HG03469 (cell line): ENCODE measurements around the gene AKIRIN1.
"Not testable (repeated sequence)": the region's sequence is repeated elsewhere in the genome, so short reads cannot be mapped to it uniquely, and the experiment has no call there.

Experiments used
- ATAC-seq: cut with Tn5 transposase; IDR thresholded peaks from one replicate; pipeline ENCODE4 v1.9.1; 2021; ENCODE audit warnings: mild to moderate bottlenecking, moderate library complexity, moderate number of reproducible peaks; ENCODE audit not compliant: unreplicated experiment

Gene AKIRIN1, protein sequence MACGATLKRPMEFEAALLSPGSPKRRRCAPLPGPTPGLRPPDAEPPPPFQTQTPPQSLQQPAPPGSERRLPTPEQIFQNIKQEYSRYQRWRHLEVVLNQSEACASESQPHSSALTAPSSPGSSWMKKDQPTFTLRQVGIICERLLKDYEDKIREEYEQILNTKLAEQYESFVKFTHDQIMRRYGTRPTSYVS

DNA sequence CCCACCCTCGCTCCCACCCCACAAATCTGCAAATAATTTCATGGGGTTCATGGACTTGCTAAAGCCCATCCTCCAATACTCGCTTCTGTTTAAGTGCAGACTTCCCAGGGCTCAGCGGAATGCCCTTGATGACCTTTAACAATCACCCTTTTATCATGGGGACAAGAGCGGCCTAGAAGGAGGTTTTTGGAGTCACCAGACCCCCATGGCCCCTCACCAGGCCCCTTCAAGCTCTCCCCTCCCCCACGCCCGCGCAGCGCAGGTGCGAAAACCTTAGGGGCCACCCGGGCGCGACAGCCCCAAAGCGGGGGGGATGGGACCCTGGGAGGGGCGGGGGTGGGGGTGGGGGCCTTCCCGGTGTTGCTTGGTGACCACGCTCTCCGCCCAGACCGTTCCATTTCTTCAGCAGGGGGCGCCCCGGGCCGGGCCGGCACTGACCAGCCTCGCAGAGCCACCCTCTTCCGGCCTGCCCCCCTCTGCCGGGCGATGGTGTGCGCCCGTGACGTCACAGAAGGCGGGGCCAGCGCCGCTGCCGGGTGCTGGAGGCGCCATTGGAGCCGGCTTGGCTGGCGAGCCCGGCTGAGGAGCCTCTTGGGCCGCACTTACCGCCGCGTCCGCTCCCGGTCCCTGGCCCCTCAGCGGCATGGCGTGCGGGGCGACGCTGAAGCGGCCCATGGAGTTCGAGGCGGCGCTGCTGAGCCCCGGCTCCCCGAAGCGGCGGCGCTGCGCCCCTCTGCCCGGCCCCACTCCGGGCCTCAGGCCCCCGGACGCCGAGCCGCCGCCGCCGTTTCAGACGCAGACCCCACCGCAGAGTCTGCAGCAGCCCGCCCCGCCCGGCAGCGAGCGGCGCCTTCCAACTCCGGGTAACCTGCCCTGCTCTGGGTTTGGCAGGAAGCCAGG lies at the start of gene AKIRIN1:
AKIRIN1 (plus strand) TSS at position 539 of the 900 bp plus-strand sequence; CDS start at position 644, 105 bp downstream.
- ATAC-seq, result peak; percentile 81

DNA sequence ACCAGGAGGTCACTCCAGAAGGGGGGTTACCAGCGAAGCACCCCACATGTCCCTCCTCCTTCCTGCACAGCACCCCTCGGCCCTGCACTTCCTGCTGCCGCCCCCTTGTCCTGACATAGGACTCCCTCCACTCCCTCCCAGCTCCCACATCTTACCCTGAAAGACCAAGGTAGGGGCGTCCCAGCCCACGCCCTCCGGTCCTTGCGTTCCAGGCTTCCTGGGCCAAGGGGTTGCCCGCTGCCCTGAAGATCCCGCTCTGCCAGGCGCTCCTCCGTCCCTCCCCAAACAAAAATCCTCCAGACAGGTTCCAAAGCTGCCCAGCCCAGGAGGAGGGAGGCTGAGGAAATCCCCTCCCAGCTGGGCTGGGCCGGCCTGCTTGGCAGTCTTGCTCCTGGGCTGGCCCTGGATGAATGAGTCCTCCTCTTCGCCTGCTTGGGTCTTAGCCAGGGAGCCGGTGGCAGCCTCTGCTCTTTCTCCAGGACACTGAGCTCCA lies 49.5 kb upstream of the AKIRIN1 start, which contains the start of gene RHBDL2:
RHBDL2 (minus strand) TSS at position 304 of the 493 bp plus-strand sequence. CDS start 22,618 bp downstream, outside the sequence.
- ATAC-seq, result no peak

DNA sequence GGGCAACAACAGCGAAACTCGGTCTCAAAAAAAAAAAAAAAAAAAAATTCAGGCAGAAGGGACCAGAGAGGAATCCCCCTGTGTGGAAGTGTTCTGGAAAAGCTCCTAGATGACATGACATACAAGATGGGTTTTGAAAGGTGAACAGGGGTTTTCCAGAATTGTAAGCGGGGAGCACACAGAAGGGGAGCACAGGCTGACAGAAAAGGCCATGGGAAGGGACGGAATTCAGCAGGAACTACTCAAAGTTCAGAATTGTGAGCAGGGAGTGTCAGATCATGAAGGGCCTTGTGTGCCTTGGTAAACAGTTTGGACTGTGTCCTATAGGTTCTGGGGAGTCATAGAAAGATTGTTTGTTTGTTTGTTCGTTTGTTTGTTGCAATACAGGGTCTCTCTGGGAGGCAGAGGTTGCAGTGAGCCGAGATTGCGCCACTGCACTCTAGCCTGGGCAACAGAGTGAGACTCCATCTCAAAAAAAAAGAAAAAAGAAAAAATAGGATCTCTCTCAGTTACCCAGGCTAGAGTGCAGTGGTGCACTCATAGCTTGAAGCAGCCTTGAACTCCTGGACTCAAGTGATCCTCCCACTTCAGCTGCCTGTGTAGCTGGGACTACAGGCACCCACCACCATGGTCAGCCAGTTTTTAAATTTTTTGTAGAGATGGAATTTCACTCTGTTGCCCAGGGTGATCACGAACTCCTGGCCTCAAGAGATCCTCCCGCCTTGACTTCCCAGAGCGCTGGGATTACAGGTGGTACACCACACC lies 48.2 kb upstream of the AKIRIN1 start:
- no peak for ATAC-seq

DNA sequence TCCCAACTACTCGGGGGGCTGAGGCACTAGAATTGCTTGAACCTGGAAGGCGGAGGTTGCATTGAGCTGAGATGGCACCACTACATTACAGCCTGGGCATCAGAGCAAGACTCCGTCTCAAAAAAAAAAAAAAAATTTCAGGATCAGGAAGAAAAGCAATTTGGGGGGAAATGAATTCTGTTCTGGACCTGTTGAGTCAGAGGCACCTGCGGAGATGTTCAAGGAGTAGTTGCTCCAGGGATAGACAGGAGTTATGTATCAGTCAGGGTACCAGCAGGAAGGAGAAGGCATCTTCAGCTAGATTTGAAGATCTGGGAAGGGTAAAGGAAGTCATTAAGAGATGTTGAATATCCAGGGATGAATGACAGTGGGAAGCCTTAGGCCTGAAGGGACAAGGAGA lies 46.5 kb upstream of the AKIRIN1 start:
- ATAC-seq, result no peak

DNA sequence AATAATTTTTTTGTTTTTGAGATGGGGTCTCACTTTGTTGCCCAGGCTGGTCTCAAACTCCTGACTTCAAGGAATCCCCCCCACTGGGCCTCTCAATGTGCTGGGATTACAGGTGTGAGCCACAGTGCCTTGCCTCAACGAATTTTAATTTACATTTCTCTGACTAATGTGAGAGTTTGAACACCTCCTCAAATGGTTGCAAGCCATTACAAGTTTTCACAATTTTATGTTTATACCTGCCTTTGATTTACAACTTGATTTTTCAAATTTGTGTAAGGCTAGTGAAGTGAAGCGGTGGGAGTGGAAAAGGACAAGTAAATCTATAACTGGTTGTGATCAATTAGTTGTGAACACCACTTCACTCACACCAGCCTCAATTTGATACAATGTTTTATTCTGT lies 40.5 kb upstream of the AKIRIN1 start:
- ATAC-seq, result no peak

DNA sequence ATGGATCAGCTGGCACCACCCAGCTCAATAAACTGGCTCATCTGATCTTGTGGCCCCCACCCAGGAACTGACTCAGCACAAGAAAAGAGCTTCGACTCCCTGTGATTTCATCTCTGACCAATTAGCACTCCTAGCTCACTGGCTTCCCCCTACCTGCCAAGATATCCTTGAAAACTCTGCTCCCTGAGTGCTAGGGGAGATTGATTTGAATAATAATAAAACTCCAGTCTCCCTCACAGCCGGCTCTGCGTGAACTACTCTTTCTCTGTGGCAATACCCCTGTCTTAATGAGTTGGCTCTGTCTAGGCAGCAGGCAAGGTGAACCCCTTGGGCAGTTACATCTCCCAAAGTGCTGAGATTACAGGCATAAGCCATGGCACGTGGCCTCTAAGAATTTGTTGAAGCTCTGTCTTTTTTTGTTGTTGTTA lies 37.6 kb upstream of the AKIRIN1 start:
- no peak for ATAC-seq

DNA sequence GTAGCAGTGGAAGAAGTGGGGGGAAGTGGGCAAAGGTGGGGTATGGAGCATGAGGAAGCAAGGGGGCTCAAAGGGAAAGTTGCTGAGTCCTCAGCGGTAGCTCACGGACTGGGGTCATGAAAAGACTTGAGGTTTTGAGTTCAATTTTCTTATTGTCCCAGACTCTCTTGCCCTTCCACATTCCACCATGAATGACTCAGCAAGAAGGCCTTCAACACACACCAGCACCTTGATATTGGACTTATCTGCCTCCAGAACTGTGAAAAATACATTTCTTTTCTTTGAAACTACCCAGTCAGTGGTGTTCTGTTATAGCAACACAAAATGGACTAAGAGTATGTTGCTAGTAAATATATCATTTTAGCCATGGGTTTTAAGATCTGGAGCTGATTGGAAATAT lies 32.1 kb upstream of the AKIRIN1 start:
- no peak for ATAC-seq

DNA sequence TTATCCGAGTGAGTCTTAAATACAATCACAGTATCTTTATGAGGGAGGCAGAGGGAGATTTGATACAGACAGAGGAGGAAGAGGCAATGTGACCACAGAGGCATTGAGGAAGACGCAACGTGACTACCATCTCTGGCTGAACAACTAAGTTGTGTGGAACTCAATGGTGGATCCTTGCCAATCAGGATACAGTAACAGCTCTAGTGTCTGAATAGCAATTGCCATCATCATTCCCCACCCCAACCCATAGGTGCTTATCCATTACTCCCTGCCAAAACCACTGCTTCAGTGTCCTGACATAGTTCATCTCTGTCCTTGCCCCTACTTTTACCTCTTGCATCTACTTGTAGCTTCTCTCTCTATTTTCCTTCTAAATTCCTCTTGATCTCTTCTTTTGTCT lies 29.0 kb upstream of the AKIRIN1 start:
- no peak for ATAC-seq

DNA sequence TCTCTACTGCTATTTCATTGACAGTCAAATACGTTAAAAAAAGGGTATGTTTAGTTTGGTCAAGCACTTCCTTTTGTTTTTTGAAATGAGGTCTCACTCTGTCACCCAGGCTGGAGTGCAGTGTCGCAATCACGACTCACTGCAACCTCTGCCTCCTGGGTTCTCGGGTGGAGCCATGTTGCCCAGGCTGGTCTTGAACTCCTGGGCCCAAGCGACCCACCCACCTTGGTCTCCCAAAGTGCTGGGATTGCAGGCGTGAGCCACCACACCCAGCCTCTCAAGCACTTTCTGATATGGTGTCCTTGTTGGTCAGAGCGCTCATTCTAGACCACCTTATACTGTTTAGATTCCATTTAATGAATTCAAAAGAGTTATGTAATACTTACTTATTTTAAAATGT lies 28.5 kb upstream of the AKIRIN1 start:
- no peak for ATAC-seq

DNA sequence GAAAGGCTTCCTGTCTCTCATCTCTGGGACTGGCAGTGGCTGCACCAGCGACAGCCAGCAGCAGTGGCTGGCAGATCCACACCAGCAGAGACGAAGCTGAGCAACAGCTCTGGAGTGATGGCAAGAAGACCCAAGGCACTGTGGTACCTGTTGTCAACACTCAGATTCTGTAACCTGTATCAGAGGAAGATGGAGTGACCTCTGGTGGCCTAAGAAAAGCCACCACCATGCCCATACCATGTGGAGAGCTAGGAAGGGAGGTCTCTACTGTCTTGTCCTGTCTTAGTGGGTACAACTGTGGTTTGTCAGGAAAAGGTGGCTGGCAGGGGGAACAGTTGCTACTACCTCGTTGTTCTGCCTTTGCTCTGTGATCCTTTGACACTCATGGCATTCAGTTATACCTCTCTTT lies 26.9 kb upstream of the AKIRIN1 start:
- ATAC-seq, result no peak

DNA sequence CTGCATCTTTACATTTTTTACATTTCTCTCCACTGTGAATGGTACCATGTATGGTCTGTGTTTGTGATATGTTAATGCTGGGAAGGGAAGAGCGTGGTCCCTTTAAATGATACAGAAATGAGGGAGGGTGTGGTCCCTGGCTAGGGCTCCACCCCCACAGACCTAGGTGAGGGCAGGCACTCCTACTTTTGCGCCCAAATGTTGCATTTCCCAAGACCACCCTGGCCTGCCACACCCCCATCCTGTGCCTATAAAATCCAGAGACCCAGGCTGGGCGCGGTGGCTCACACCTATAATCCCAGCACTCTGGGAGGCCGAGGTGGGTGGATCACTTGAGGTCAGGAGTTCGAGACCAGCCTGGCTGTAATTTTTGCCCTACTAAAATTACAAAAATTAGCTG lies 17.9 kb upstream of the AKIRIN1 start:
- not testable (repeated sequence) for ATAC-seq

DNA sequence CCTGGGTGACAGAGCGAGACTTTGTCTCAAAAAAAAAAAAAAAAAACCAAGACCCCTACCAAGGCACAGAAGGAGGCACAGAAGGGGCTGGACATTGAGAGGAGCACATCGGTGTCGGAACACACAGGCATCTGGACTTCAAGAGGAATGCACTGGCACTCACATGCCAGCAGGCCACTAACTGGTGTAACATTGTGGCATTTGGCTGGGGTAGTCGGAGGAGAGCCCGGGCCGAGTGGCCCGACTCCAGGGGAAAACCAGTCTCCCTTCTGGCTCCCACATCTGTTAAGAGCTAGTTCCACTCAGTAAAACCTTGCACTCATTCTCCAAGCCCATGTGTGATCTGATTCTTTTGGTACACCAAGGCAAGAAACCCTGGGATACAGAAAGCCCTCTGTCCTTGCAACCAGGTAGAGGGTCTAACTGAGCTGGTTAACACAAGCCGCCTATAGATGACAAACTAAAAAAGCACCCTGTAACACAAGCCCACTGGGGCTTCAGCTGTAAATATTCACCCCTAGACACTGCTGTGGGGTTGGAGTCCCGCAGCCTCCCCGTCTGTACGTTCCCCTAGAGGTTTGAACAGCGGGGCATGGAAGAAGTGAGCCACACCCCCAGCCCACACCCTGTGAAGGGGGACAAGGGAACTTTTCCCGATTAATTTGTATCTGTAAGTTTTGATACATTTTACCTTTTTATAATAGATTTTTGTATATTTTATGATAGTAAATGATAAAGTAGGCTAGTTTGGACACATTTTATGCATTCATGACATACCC lies 17.2 kb upstream of the AKIRIN1 start:
- ATAC-seq, result no peak

DNA sequence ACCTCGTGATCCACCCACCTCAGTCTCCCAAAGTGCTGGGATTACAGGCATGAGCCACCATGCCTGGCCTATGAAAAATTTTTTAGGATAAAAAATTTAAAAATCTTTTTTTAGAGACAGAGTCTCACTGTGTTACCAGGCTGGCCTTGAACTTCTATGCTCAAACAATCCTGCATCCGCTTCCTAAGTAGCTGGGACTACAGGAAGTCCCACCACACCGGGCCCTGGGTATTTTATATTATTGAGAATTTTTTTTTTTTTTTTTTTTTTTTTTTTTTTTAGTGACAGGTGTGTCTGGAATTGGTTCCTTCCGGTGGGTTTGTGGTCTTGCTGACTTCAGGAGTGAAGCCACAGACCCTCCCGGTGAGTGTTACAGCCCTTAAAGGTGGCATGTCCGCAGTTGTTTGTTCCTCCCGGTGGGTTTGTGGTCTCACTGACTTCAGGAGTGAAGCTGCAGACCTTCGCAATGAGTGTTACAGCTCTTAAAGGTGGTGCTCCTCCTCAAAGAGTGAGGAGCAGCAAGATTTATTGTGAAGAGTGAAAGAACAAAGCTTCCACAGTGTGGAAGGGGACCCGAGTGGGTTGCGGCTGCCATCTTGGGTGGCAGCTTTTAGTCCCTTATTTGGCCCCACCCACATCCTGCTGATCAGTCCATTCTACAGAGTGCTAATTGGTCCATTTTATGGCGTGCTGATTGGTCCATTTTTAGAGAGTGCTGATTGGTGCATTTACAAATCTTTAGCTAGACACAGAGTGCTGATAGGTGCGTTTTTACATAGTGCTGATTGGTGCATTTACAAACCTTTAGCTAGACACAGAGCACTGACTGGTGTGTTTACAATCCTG lies 13.5 kb upstream of the AKIRIN1 start:
- ATAC-seq, result not testable (repeated sequence)

DNA sequence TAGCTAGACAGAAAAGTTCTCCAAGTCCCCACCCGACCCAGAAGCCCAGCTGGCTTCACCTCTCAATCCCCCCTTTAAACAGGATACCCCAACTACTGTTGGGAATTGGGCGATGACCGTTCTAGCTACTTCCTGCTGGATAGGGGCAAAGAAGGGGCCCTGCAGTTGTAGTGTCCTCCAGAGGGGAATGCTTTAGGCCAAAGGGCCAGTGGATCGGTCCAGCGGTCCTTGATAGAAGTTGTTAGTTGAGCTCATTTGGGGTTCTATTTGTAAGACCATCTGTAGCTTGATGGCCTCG lies 12.9 kb upstream of the AKIRIN1 start:
- ATAC-seq, result not testable (repeated sequence)

DNA sequence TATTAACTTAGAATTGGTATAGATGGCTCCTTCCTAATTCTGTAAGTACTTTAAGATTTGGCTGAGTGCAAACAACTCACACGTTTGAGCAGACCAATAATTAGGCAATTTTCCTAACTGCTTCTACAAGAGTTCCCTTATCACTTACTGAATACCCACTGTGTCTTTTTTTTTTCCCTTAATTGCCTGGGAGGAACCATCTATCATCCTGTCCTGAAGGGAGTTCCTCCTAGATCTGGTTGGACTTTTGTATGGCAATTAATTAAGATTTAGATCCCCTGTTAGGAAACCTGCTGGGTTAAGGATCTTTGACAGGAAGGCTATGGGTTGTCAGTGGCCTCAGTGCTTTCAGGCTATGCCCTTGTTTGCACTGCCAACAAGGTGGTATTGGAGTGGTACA lies 11.7 kb upstream of the AKIRIN1 start:
- ATAC-seq, result not testable (repeated sequence)

DNA sequence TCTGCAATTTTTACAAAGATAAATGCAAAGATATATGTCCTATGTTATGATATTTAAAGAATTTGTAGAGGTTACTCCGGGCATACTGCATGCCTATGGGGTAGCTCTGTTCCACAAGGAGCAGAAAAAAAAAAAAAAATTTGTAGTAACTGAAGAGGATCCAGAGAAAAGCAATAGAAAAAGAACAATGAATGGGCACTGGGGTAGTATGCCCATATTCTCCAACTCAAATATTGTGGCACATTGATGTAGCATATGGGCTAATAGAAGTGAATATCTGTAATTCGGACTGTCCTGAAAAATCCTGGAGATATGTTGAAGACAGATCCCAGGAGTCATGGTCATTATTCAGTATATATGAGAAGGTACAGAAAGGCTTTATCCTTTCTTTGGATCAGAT lies 1.1 kb upstream of the AKIRIN1 start:
- ATAC-seq, result no peak

DNA sequence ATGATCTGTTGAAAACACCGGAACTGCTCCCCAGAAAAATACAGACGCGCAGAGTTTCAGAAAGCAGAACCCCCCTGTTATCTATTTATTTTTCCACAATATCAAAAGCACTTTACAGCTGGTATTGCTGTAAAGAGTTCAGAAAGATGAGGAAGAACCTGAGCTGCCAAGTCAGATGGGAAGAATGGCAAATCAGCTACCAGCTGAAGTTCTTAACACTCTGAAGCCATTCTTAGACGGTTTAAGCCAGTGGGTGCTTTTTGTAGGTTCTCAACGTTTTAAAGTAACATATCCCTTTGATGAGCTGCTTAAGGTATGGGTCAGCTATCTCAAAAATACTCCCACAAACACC lies 714 bp upstream of the AKIRIN1 start:
- no peak for ATAC-seq

DNA sequence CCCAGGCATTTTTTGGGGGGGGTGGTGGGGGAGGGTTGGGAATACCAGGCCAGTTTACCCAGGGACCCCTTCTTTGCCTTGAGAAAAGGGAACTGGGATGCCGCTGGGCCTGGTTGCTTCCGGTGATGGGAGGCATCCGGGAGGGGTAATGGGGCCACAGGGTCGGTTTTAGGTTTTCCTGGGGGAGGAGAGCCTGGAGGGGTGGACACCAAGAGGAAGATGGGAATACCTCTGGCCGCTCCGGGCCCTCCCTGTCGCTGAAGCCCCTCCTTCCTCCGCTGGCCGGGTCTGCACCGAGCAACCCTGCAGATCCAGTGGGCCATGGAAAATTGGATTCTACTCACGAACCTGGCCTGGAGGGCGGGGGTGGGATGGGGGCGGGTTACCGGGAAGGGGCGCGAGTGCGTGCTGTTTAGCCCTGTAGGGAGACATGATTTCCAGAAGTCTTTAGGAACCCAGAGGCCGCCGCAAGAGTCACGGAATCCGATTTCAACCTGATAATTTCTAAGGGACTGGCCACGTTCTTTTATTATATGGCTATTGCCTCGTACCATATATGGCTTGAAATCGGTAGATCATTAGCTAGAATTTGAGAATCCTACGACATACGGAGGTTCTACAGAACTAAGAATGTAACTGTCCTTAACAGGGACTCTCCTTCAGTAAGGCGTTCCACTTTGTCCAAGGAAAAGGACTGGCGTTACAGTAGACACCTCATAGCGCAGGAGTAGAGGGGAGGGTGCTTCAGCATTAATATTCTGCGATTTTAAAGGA lies 749 bp downstream of the AKIRIN1 start:
- ATAC-seq, result no peak
